ENCODE measurements around the gene SMG9. TPM values are rescaled to one million over a fixed set of nuclear protein-coding genes. Genes with fewer than 3 reads are reported as not detected.
"Not testable (repeated sequence)": the region's sequence is repeated elsewhere in the genome, so short reads cannot be mapped to it uniquely, and the experiment has no call there.

SMG9 gene
- total RNA-seq, 6 experiments from 2014 or later = 6.5 to 13.5 (median 9.8) TPM

GRCh38 chr19:43778651-43779050, 23.9 kb upstream of the SMG9 start:
- DNase-seq (no peak), ATAC-seq (no peak)
- Histone ChIP-seq H3K27ac (no peak overlapping the region), H3K27me3 (no peaks in the 10 kb centered on the region), H3K9me3 (no peaks in the 10 kb centered on the region), H3K4me1 (peaks cover 0 to 9% (median 0%) of the 10 kb centered on the region in 4 donors), H3K36me3 (no peaks in the 10 kb centered on the region), H3K4me3 (no peak overlapping the region)
- intact Hi-C loops (cut with DNase I) = no loop called here
- no peak for TF ChIP-seq CTCF (IDR thresholded peaks at IDR 0.05)
- no peak for TF ChIP-seq POLR2A (IDR thresholded peaks at IDR 0.05)
- WGBS (ENCODE audit: insufficient coverage, low coverage, low lambda C conversion rate, missing lambda C conversion rate) = 67% methylated on average over 1 of the region's 1 CpG

- TF ChIP-seq CTCF (IDR thresholded peaks at IDR 0.05) (no peak), POLR2A (IDR thresholded peaks at IDR 0.05) (no peak)
- Histone ChIP-seq H3K36me3 (no peaks in the 10 kb centered on the region), H3K4me3 (no peak overlapping the region), H3K9me3 (no peaks in the 10 kb centered on the region), H3K27me3 (no peaks in the 10 kb centered on the region), H3K4me1 (peaks cover 0 to 9% (median 0%) of the 10 kb centered on the region in 4 donors), H3K27ac (no peak overlapping the region)
- intact Hi-C loops (cut with DNase I) = no loop called here
- DNase-seq (no peak), ATAC-seq (peak in 2 of 4 donors; percentile 13 to 19)
- 8% methylated on average over 2 of the region's 4 CpGs for WGBS (ENCODE audit: insufficient coverage, low coverage, low lambda C conversion rate, missing lambda C conversion rate)
Measured at GRCh38 chr19:43777163-43777695, 22.5 kb upstream of the SMG9 start.

- peaks cover 0 to 9% (median 0%) of the 10 kb centered on the region in 4 donors for H3K4me1 ChIP-seq
- no peaks in the 10 kb centered on the region for H3K36me3 ChIP-seq
- H3K4me3 ChIP-seq = no peak overlapping the region
- TF ChIP-seq CTCF (IDR thresholded peaks at IDR 0.05) (no peak), POLR2A (IDR thresholded peaks at IDR 0.05) (no peak)
- H3K27me3 ChIP-seq = no peaks in the 10 kb centered on the region
- no peaks in the 10 kb centered on the region for H3K9me3 ChIP-seq
- no peak overlapping the region for H3K27ac ChIP-seq
- intact Hi-C loops (cut with DNase I) = no loop called here
- no peak for ATAC-seq
- 49% methylated on average over 5 of the region's 11 CpGs for WGBS (ENCODE audit: insufficient coverage, low coverage, low lambda C conversion rate, missing lambda C conversion rate)
- DNase-seq = no peak
Measured at GRCh38 chr19:43776286-43776685, 21.5 kb upstream of the SMG9 start.

GRCh38 chr19:43775299-43775890, 20.6 kb upstream of the SMG9 start:
- Histone ChIP-seq H3K27ac (no peak overlapping the region), H3K36me3 (no peaks in the 10 kb centered on the region), H3K4me1 (peaks cover 0 to 9% (median 0%) of the 10 kb centered on the region in 4 donors), H3K9me3 (no peaks in the 10 kb centered on the region), H3K27me3 (no peaks in the 10 kb centered on the region), H3K4me3 (no peak overlapping the region)
- TF ChIP-seq POLR2A (IDR thresholded peaks at IDR 0.05) = no peak
- TF ChIP-seq CTCF (IDR thresholded peaks at IDR 0.05) = no peak
- 88% methylated on average over 5 of the region's 7 CpGs for WGBS (ENCODE audit: insufficient coverage, low coverage, low lambda C conversion rate, missing lambda C conversion rate)
- ATAC-seq = no peak
- intact Hi-C loops (cut with DNase I) = no loop called here
- no peak for DNase-seq

- H3K4me3 ChIP-seq; intact Hi-C loops (cut with DNase I); H3K27me3 ChIP-seq; H3K36me3 ChIP-seq; H3K9me3 ChIP-seq; H3K4me1 ChIP-seq; DNase-seq; ATAC-seq; H3K27ac ChIP-seq: not testable (repeated sequence)
- WGBS (ENCODE audit: insufficient coverage, low coverage, low lambda C conversion rate, missing lambda C conversion rate) = 90% methylated on average over 11 of the region's 11 CpGs
Measured at GRCh38 chr19:43774940-43775258, 20.1 kb upstream of the SMG9 start.

Measured in right lobe of liver (tissue), 6 donors.